ENCODE data around the gene PSMG2. TPM values are rescaled to one million over a fixed set of nuclear protein-coding genes. Genes with fewer than 3 reads are reported as not detected.

The PSMG2 gene
- total and polyA plus RNA-seq, 2 of the 13 experiments (the other 11 are each of a cell fraction or from before 2014, with no cell fraction given) = 53.4 to 94.8 TPM

- TF ChIP-seq MTA3 (CRISPR knock-in tag; IDR thresholded peaks at IDR 0.05) (no peak), RERE (CRISPR knock-in tag; IDR thresholded peaks at IDR 0.05; ENCODE audit: low read depth) (no peak), ZNF451 (CRISPR knock-in tag; IDR thresholded peaks at IDR 0.05) (peak; percentile 62; the same call in 1 of the 2 replicates), NR2C2 (CRISPR knock-in tag; IDR thresholded peaks at IDR 0.05; ENCODE audit: borderline replicate concordance) (peak; percentile 66; the same call in 1 of the 2 replicates), FOXJ3 (CRISPR knock-in tag; IDR thresholded peaks at IDR 0.05; ENCODE audit: borderline replicate concordance) (no peak), MIER3 (CRISPR knock-in tag; IDR thresholded peaks at IDR 0.05; ENCODE audit: borderline replicate concordance) (no peak), ZNF337 (CRISPR knock-in tag; IDR thresholded peaks at IDR 0.05; ENCODE audit: borderline replicate concordance, low read depth) (0 out of 2 replicates have a peak, but pooled peaks have one; percentile 60), NCOA1 (CRISPR knock-in tag; IDR thresholded peaks at IDR 0.05) (no peak), ZBTB33 (CRISPR knock-in tag; IDR thresholded peaks at IDR 0.05) (peak; percentile 72; the same call in 1 of the 2 replicates), POLR2G (IDR thresholded peaks at IDR 0.05; ENCODE audit: low read depth, low read length) (no peak), RFXAP (CRISPR knock-in tag; IDR thresholded peaks at IDR 0.05; ENCODE audit: borderline replicate concordance) (0 out of 2 replicates have a peak, but pooled peaks have one; percentile 64), SNAI1 (CRISPR knock-in tag; IDR thresholded peaks at IDR 0.05; ENCODE audit: borderline replicate concordance) (no peak), HIC2 (CRISPR knock-in tag; IDR thresholded peaks at IDR 0.05; ENCODE audit: low read depth) (peak; percentile 61; the same call in 1 of the 2 replicates), HNRNPL (IDR thresholded peaks at IDR 0.05; ENCODE audit: low read depth, low read length) (no peak), ELF4 (CRISPR knock-in tag; IDR thresholded peaks at IDR 0.05; ENCODE audit: borderline replicate concordance) (no peak), ATAD3A (CRISPR knock-in tag; IDR thresholded peaks at IDR 0.05) (no peak)
- TF ChIP-seq, protein P1, sequence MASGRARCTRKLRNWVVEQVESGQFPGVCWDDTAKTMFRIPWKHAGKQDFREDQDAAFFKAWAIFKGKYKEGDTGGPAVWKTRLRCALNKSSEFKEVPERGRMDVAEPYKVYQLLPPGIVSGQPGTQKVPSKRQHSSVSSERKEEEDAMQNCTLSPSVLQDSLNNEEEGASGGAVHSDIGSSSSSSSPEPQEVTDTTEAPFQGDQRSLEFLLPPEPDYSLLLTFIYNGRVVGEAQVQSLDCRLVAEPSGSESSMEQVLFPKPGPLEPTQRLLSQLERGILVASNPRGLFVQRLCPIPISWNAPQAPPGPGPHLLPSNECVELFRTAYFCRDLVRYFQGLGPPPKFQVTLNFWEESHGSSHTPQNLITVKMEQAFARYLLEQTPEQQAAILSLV (CRISPR knock-in tag; IDR thresholded peaks at IDR 0.05; ENCODE audit: borderline replicate concordance) = peak; percentile 52; the same call in 1 of the 2 replicates
- TF ChIP-seq, protein P2, sequence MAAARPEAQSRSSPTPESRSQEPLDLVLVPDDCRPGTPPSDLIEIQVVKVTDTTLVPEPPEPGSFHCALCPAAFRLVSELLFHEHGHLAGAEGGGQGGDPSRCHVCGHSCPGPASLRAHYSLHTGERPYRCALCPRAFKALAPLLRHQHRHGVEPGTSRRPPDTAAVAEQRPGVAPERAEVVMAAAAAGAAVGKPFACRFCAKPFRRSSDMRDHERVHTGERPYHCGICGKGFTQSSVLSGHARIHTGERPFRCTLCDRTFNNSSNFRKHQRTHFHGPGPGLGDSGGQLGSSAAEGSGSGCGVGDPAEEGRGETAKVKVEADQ (CRISPR knock-in tag; IDR thresholded peaks at IDR 0.05; ENCODE audit: borderline replicate concordance) = peak; percentile 39; the same call in 1 of the 2 replicates
Observed at GRCh38 chr18:12766986-12767433, 64.2 kb downstream of the PSMG2 start (continued).

All from HepG2 (cell line).